GM12872 (cell line): ENCODE results near the gene UFSP2.

Experiments
- CTCF ChIP-seq: IDR thresholded peaks from 3 replicates; pipeline ENCODE4 v1.5.1; 2011; ENCODE audit warnings: low read depth, mild to moderate bottlenecking, low read length, moderate library complexity; ENCODE audit not compliant: insufficient read depth

UFSP2 gene

GRCh38 chr4:185425647-185426352 is at the start of gene UFSP2:
UFSP2 (minus strand) TSS chr4:185425964; CDS start chr4:185425868, 96 bp downstream.
- no peak for TF ChIP-seq CTCF

- no peak for TF ChIP-seq CTCF
These were observed 47.5 kb upstream of the UFSP2 start for GRCh38 chr4:185473247-185473646.

GRCh38 chr4:185472103-185472542 is 46.4 kb upstream of the UFSP2 start:
- TF ChIP-seq CTCF, result no peak

- peak; percentile 49; the same call in 1 of the 3 replicates for TF ChIP-seq CTCF
These were observed 45.7 kb upstream of the UFSP2 start, which contains the start of gene CCDC110 for GRCh38 chr4:185471235-185472102. CCDC110 (minus strand) TSS chr4:185471733; CDS start chr4:185471683, 50 bp downstream.

- TF ChIP-seq CTCF, result no peak
These were observed 44.9 kb upstream of the UFSP2 start for GRCh38 chr4:185470501-185471195.

GRCh38 chr4:185469580-185470154 is 43.9 kb upstream of the UFSP2 start:
- TF ChIP-seq CTCF, result no peak
